Activated CD4-positive, alpha-beta T cell treated with anti-CD3 and anti-CD28 coated beads for 36 hours (primary cell): ENCODE measurements around the gene NEURL1. TPM values are rescaled to one million over a fixed set of nuclear protein-coding genes. Genes with fewer than 3 reads are reported as not detected.

ENCODE experiments used
- ATAC-seq: fragments of 200-7000 bp; cut with Tn5 transposase; one replicate; pipeline ENCODE4 v1.10.0; 2021; ENCODE audit warnings: mild to moderate bottlenecking, moderate library complexity
- CTCF ChIA-PET: fragments of 350-600 bp; sonication (Branson Sonifier 250); formaldehyde crosslinking; loops from one replicate; lab custom pipeline; 2021; ENCODE audit warnings: antibody characterized with exemption; lab: Charles Lee
- POLR2A ChIA-PET: fragments of 350-600 bp; sonication (Branson Sonifier 250); formaldehyde crosslinking; loops from one replicate; lab custom pipeline; 2021; ENCODE audit warnings: antibody characterized with exemption, inconsistent platforms; lab: Charles Lee
- DNase-seq: peaks from one replicate; pipeline ENCODE4 v3.0.0-alpha.2; 2020
- H3K27ac Mint-ChIP-seq: one replicate; pipeline ENCODE4 v1.8.0; 2021; ENCODE audit warnings: mixed read lengths
- H3K27me3 Mint-ChIP-seq: one replicate; pipeline ENCODE4 v1.8.0; 2021; ENCODE audit warnings: mixed read lengths
- H3K36me3 Mint-ChIP-seq: one replicate; pipeline ENCODE4 v1.8.0; 2021; ENCODE audit warnings: low read depth, mixed read lengths
- H3K4me1 Mint-ChIP-seq: one replicate; pipeline ENCODE4 v1.8.0; 2021; ENCODE audit warnings: mixed read lengths
- H3K4me3 Mint-ChIP-seq: one replicate; pipeline ENCODE4 v1.8.0; 2021; ENCODE audit warnings: mild to moderate bottlenecking, moderate library complexity, mixed read lengths
- H3K9me3 Mint-ChIP-seq: one replicate; pipeline ENCODE4 v1.8.0; 2021; ENCODE audit warnings: low read depth, mixed read lengths
- intact Hi-C, 2 experiments: fragments of 100-400 bp; cut with DNase I in 1 of 2; cut with micrococcal nuclease in 1 of 2; formaldehyde crosslinking; loops; one replicate each; pipeline versions ENCODE4 v1.14.2 to v1.15.1; 2022 to 2024; cut with DNase I, micrococcal nuclease
- total RNA-seq, 2 experiments: library from RNA; stranded (reverse); gene quantifications; one replicate each; pipeline ENCODE4 v1.2.3, GENCODE V29; 2021

Gene NEURL1
- total RNA-seq, 2 experiments from 2014 or later = 2.3 to 2.4 TPM

DNA sequence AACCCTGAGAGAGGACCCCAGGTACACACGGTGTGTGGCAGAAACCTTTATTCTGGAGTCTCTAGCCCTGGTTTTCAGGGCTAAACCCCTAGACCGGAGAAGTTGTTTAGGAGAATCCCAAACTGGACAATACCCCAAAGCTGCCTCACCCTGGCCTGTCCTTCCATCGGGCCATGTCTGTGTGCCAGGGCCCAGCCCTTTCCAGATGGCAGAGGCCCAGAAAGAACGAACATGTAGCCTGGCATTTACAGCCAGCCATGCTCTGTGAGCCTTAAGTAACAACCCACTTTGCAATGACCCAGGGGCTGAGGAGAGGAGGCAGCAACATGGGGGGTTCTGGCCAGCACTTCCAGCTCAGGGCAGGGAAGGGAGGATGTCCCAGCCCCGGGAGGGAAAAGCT, 142.1 kb downstream of the NEURL1 start:
- no peak overlapping the region for H3K27ac Mint-ChIP-seq
- no peaks in the 10 kb centered on the region for H3K27me3 Mint-ChIP-seq
- no peaks in the 10 kb centered on the region for H3K9me3 Mint-ChIP-seq
- intact Hi-C loops = no loop called here
- ATAC-seq (no peak), DNase-seq (no peak)
- H3K36me3 Mint-ChIP-seq = no peaks in the 10 kb centered on the region
- ChIA-PET POLR2A (no interaction called here), CTCF (interaction anchor here (0.6 kb wide), 1 partner anchor 23 kb away, joined by 3 read pairs; no protein-coding TSS in a partner anchor)
- H3K4me3 Mint-ChIP-seq = no peak overlapping the region
- H3K4me1 Mint-ChIP-seq = no peaks in the 10 kb centered on the region

DNA sequence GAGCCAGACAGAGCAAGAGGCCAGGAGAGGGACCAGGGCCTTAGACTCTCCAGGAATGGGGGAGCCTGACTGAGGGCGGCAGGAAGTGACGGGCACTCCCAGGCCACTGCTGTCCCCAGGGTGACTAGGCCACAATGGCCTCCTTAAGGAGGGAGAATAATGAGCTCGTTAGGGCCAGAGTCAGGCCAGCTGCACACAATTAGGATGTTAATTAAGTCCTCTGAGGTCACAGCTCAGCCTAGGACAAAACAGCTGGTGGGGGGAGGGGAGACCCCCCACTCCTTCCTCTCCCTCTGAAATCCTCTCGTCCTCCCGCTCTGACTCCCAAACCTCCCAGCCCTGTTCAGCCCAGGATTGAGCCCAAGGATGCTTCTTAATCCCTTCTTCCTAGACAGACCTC, 143.0 kb downstream of the NEURL1 start:
- Mint-ChIP-seq H3K27ac (no peak overlapping the region), H3K9me3 (no peaks in the 10 kb centered on the region), H3K36me3 (no peaks in the 10 kb centered on the region), H3K27me3 (no peaks in the 10 kb centered on the region), H3K4me1 (no peaks in the 10 kb centered on the region), H3K4me3 (no peak overlapping the region)
- ChIA-PET CTCF (interaction anchor here (0.9 kb wide), 1 partner anchor 31 kb away, joined by 3 read pairs; no protein-coding TSS in a partner anchor), POLR2A (interaction anchor here (0.5 kb wide), 1 partner anchor 48 kb away, joined by 4 read pairs; no protein-coding TSS in a partner anchor)
- no peak for ATAC-seq
- DNase-seq = no peak
- intact Hi-C loops = no loop called here

DNA sequence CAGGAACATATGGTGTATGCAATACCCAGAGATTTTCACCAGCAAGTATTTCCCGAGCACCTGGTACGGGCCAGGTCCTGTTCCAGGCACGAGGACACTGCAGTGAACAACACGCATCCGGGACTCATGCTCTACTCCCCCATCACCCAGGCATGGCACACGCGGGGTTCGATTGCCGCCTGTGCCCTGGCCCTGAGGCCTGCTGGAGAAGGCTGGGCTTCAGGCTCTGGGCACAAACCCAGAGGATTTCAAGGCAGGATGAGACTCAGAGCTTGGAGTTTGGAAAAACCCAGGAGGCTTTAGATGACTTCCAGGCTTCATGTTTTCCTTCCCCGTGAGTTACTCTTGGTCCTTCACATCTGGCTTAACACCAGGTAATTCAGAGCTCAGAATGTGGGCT, 143.5 kb downstream of the NEURL1 start:
- Mint-ChIP-seq H3K4me3 (no peak overlapping the region), H3K4me1 (no peaks in the 10 kb centered on the region), H3K36me3 (no peaks in the 10 kb centered on the region), H3K27me3 (no peaks in the 10 kb centered on the region), H3K27ac (no peak overlapping the region), H3K9me3 (no peaks in the 10 kb centered on the region)
- intact Hi-C loops = no loop called here
- ChIA-PET CTCF (interaction anchor here (0.9 kb wide), 1 partner anchor 32 kb away, joined by 3 read pairs; no protein-coding TSS in a partner anchor), POLR2A (interaction anchor here (0.5 kb wide), 1 partner anchor 48 kb away, joined by 4 read pairs; no protein-coding TSS in a partner anchor)
- ATAC-seq = no peak
- no peak for DNase-seq

DNA sequence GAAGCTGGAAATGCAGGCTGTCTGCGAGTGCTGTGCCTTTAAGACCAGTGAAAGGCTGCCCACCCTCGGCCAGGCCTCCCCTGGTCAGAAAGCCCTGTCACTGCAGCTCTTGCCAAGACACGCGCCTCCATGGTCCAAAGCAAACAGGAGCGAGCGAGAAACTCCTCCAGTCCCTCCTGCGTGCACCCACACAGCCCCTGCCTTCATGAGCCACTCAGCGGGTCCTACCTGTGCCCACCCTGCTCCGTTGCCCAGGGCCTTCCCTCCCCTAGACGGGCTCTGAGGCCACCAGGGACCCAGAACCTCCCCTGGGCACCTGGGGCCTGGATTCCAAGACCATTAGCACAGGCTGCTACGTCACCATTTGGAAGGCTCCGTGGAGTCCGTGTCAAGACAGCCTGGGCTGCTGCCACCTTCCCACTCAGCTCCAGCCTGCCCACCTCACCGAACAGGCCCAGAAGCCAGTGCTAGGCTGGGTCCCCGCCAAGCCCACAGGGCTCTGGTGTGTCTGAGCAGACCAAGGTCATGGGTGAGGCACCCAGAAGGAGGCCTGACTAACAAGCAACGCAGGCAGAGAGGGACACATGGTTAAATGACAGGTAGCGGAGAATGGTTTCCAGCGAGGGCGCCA, 144.5 kb downstream of the NEURL1 start:
- H3K36me3 Mint-ChIP-seq = no peaks in the 10 kb centered on the region
- no peaks in the 10 kb centered on the region for H3K9me3 Mint-ChIP-seq
- ChIA-PET POLR2A (no interaction called here), CTCF (interaction anchor here (0.8 kb wide), 1 partner anchor 11 kb away, joined by 5 read pairs; no protein-coding TSS in a partner anchor)
- no peak overlapping the region for H3K4me3 Mint-ChIP-seq
- intact Hi-C loops = no loop called here
- DNase-seq (no peak), ATAC-seq (no peak)
- H3K27me3 Mint-ChIP-seq = no peaks in the 10 kb centered on the region
- no peak overlapping the region for H3K27ac Mint-ChIP-seq
- H3K4me1 Mint-ChIP-seq = no peaks in the 10 kb centered on the region

DNA sequence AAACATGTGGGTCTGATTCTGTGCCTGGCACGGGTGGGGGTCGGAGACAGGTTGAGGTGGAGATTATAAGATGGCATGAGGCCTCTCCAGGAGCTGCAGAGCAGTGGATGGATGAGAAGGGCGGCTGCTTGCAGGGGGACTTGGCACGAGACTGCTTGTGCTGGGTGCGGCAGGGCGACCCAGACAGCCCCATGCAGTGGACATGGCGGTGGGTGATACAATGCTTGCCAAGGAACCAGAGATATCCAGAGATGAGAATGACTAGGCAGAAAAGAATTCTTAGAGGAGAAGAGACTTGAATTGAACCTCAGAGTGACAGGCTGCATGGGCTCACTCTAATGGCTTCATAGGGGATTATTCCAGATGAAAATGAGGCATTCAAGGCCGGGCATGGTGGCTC, 145.4 kb downstream of the NEURL1 start:
- Mint-ChIP-seq H3K9me3 (no peaks in the 10 kb centered on the region), H3K4me1 (no peaks in the 10 kb centered on the region), H3K27me3 (no peaks in the 10 kb centered on the region), H3K27ac (no peak overlapping the region), H3K36me3 (no peaks in the 10 kb centered on the region), H3K4me3 (no peak overlapping the region)
- ATAC-seq (no peak), DNase-seq (no peak)
- intact Hi-C loops = no loop called here
- CTCF ChIA-PET = interaction anchor here (0.8 kb wide), 1 partner anchor 10 kb away, joined by 5 read pairs; no protein-coding TSS in a partner anchor
- POLR2A ChIA-PET = no interaction called here

DNA sequence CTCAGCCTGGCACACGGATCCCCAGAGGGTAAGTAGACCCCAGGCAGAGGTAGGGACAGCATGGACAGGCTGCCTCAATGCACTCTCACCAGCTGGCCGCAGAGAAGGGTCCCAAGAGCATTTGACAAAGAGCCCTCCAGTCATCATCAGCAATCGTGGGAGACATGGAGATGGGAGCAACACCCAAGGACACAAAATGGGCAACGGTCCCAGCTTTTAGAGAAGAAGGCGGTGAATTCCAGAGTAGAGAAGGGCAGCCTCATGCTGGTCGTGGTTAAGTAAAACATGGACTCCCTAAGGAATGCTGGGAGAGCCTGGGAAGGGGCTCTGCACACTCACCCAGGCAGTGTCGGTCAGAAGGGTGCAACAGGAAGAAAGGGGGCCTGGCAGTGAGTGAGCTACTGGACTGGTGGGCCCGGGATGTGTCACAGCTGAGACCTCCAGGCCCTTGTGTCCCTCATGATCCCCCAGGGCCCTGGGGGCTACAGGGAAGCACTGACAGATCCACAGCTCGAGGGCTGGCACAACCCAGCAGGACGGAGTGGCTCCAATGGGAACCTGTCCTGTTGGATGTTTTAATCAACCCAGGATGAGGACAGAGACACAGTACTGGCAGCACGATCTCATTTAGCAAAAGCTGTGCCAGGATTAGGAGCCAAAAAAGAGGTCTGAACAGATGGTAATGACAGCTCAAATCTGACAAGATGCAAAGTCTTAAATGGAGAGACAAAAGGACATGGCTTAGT, 147.1 kb downstream of the NEURL1 start:
- H3K4me3 Mint-ChIP-seq = no peak overlapping the region
- ChIA-PET POLR2A (no interaction called here), CTCF (no interaction called here)
- H3K27ac Mint-ChIP-seq = no peak overlapping the region
- no peaks in the 10 kb centered on the region for H3K9me3 Mint-ChIP-seq
- DNase-seq (no peak), ATAC-seq (no peak)
- H3K27me3 Mint-ChIP-seq = no peaks in the 10 kb centered on the region
- H3K4me1 Mint-ChIP-seq = no peaks in the 10 kb centered on the region
- intact Hi-C loops = no loop called here
- no peaks in the 10 kb centered on the region for H3K36me3 Mint-ChIP-seq

DNA sequence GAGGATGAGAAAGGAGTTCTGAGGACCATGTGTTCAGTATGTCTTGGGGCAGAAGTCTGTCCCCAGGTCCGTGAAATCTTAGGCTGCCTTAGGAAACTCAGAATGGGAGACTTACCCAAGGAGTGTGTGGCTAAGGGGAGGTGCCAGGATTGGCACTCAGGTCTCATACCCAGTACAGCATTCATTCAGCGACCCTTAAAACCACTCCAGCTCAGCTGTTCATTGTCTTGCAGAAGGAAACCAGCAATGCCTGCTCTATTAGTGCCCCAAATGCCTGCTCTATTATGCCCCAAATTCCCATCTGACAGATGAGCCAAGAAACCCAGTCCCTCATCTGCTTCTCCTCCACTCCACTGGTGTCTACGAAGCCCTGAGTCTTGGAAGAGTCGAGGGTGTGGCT, 147.8 kb downstream of the NEURL1 start:
- no peak overlapping the region for H3K4me3 Mint-ChIP-seq
- DNase-seq = no peak
- intact Hi-C loops = no loop called here
- CTCF ChIA-PET = no interaction called here
- H3K36me3 Mint-ChIP-seq = no peaks in the 10 kb centered on the region
- H3K27ac Mint-ChIP-seq = no peak overlapping the region
- no peaks in the 10 kb centered on the region for H3K27me3 Mint-ChIP-seq
- ATAC-seq = no peak
- no peaks in the 10 kb centered on the region for H3K9me3 Mint-ChIP-seq
- POLR2A ChIA-PET = no interaction called here
- H3K4me1 Mint-ChIP-seq = no peaks in the 10 kb centered on the region

Other genes starting within 250 kb of the NEURL1 start
- gene RPEL1, start 247.8 kb upstream of the NEURL1 start, total RNA-seq = not detected
- gene INA, start 216.6 kb upstream of the NEURL1 start, total RNA-seq = under 1 TPM; 0.32 to 0.35 TPM
- 10 to 100 TPM; 10.4 to 14.8 TPM for gene PCGF6, start 142.6 kb upstream of the NEURL1 start, total RNA-seq
- 10 to 100 TPM; 11.2 to 11.4 TPM for gene TAF5, start 125.7 kb upstream of the NEURL1 start, total RNA-seq
- 100 to 1,000 TPM; 377 to 447 TPM for gene ATP5MK, start 97.2 kb upstream of the NEURL1 start, total RNA-seq
- 10 to 100 TPM; 60.6 to 73.8 TPM for gene PDCD11, start 97.1 kb upstream of the NEURL1 start, total RNA-seq
- gene CALHM2, start 41.3 kb upstream of the NEURL1 start, total RNA-seq = 10 to 100 TPM; 10.1 to 12.0 TPM
- gene CALHM1, start 34.8 kb upstream of the NEURL1 start, total RNA-seq = not detected
- not detected for gene CALHM3, start 14.5 kb upstream of the NEURL1 start, total RNA-seq